Transverse colon (tissue), 4 donors: ENCODE data around the gene STRA8. TPM values are rescaled to one million over a fixed set of nuclear protein-coding genes. Genes with fewer than 3 reads are reported as not detected.
A peak's percentile ranks its signal among the peaks of the same experiment; 100 is the strongest.

Experiments used
- DNase-seq: peaks from one replicate; pipeline ENCODE4 v3.0.0-alpha.2; 2019
- H3K27ac ChIP-seq, 4 donors: fragments of 200-600 bp; sonication (generic); 2 replicates each; pipeline ENCODE4 v1.5.1; 2016 to 2018; ENCODE audit warnings: inconsistent platforms in 4 of 4
- H3K27me3 ChIP-seq: fragments of 200-600 bp; sonication (generic); 2 replicates; pipeline ENCODE4 v1.5.1; 2017; ENCODE audit warnings: inconsistent platforms
- H3K36me3 ChIP-seq, 4 donors: fragments of 200-600 bp; sonication (generic); 2 replicates each; pipeline ENCODE4 v1.5.1; 2017 to 2019; ENCODE audit warnings: inconsistent platforms in 4 of 4
- H3K4me1 ChIP-seq, 4 donors: fragments of 200-600 bp; sonication (generic); 2 replicates each; pipeline ENCODE4 v1.5.1; 2017 to 2020; ENCODE audit warnings: inconsistent platforms in 4 of 4
- H3K4me3 ChIP-seq, 4 donors: fragments of 200-600 bp; sonication (generic); 1 replicate in 1 of 4; 2 replicates in 3 of 4; pipeline versions ENCODE4 v1.5.1 to v1.6.1; 2017 to 2019; ENCODE audit warnings: inconsistent platforms in 4 of 4
- H3K9me3 ChIP-seq, 2 donors: fragments of 200-600 bp; sonication (generic); 2 replicates each; pipeline ENCODE4 v1.5.1; 2017 to 2019; ENCODE audit warnings: inconsistent platforms in 2 of 2
- CTCF ChIP-seq, 5 experiments: fragments of 200-600 bp in 3 of 5; fragments of 450-650 bp in 2 of 5; sonication (generic) in 3 of 5; IDR thresholded peaks; 1 replicate in 2 of 5; 2 replicates in 3 of 5; pipeline ENCODE4 v1.5.1; 2016 to 2017; ENCODE audit warnings: antibody characterized with exemption in 5 of 5, inconsistent platforms in 3 of 5, mild to moderate bottlenecking in 2 of 5, moderate library complexity in 1 of 5
- EP300 ChIP-seq: sonication (generic); formaldehyde crosslinking; IDR thresholded peaks from one replicate; pipeline ENCODE4 v1.6.1; 2017; ENCODE audit warnings: antibody characterized with exemption, low read depth
- POLR2A ChIP-seq: fragments of 450-650 bp; IDR thresholded peaks from one replicate; pipeline ENCODE4 v1.6.1; 2016; ENCODE audit warnings: antibody characterized with exemption, mild to moderate bottlenecking, moderate library complexity
- POLR2AphosphoS5 ChIP-seq, 3 donors: sonication (generic); formaldehyde crosslinking; IDR thresholded peaks; one replicate each; pipeline ENCODE4 v1.6.1; 2016; ENCODE audit warnings: antibody characterized with exemption in 3 of 3
- WGBS, 2 donors: methylation state at CpG; one replicate each; pipeline ENCODE4 v1.1.5; 2018; ENCODE audit warnings: low coverage in 1 of 2; 5-methylcytosine and 5-hydroxymethylcytosine counted together
- in situ Hi-C, 4 donors: fragments of 200-750 bp; cut with MboI; loops; one replicate each; pipeline versions ENCODE4 v1.15.0 to v1.15.1; 2017; ENCODE audit warnings: low sequenced_read_pairs in 3 of 4, low pct_ligation_motif_present in 1 of 4, low pct_unique_long_range_greater_than_20kb in 1 of 4
- intact Hi-C: fragments of 100-400 bp; cut with DNase I; formaldehyde crosslinking; loops from one replicate; pipeline ENCODE4 v1.15.1; 2023; ENCODE audit warnings: low total_unique reads
- total RNA-seq, 4 donors: library from RNA; depleted of rRNA; stranded (reverse); fragments of >200 nt; gene quantifications; one replicate each; pipeline ENCODE4 v1.1.0, GENCODE V29; 2016

Gene STRA8
- total RNA-seq, 4 donors from 2014 or later: not detected

DNA sequence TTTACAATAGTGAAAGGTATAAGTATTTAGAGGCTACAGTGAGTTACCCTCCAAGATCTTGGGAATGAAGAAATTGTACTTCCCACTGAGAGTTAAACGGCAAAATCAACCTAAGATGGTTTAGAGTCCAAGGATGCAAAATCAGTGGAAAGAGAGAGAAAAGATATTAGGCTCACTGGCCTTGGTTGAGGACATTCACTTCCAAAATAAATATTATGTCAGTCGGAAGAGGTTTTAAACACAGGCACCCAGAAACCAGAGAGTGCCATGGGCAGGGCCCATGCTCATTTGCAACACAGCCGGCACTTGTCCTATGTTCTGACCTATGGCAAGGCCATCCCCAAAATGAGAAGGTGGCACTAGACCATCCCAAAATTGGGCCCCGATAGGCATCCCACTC is 18.5 kb upstream of the STRA8 start:
- WGBS, 2 donors: 86 to 89% methylated on average over 1 to 4 of the region's 4 CpGs
- no peak overlapping the region for H3K27ac ChIP-seq

GRCh38 chr7:135215698-135216097 is 17.9 kb upstream of the STRA8 start:
- in situ Hi-C loops: no loop called here
- intact Hi-C loops: no loop called here
- 47 to 79% methylated on average over 3 of the region's 3 CpGs for WGBS, 2 donors
- Histone ChIP-seq H3K4me1 (peaks cover 0 to 12% (median 8%) of the 10 kb centered on the region in 4 donors), H3K27ac (no peak overlapping the region), H3K9me3 (no peaks in the 10 kb centered on the region), H3K27me3 (no peaks in the 10 kb centered on the region), H3K4me3 (no peak overlapping the region), H3K36me3 (no peaks in the 10 kb centered on the region)
- no peak for DNase-seq
- TF ChIP-seq EP300: no peak
- TF ChIP-seq POLR2AphosphoS5 (IDR thresholded peaks at IDR 0.05): no peak
- no peak for TF ChIP-seq POLR2A
- TF ChIP-seq CTCF (IDR thresholded peaks at IDR 0.05): no peak

More for the DNA sequence above, 18.5 kb upstream of the STRA8 start:
- Histone ChIP-seq H3K4me3 (no peak overlapping the region), H3K4me1 (peaks cover 0 to 17% (median 12%) of the 10 kb centered on the region in 4 donors), H3K27me3 (no peaks in the 10 kb centered on the region), H3K36me3 (no peaks in the 10 kb centered on the region), H3K9me3 (no peaks in the 10 kb centered on the region)
- in situ Hi-C loops: no loop called here
- intact Hi-C loops: no loop called here
- DNase-seq: no peak
- TF ChIP-seq CTCF (IDR thresholded peaks at IDR 0.05) (no peak), POLR2A (no peak), POLR2AphosphoS5 (IDR thresholded peaks at IDR 0.05) (no peak), EP300 (no peak)

DNA sequence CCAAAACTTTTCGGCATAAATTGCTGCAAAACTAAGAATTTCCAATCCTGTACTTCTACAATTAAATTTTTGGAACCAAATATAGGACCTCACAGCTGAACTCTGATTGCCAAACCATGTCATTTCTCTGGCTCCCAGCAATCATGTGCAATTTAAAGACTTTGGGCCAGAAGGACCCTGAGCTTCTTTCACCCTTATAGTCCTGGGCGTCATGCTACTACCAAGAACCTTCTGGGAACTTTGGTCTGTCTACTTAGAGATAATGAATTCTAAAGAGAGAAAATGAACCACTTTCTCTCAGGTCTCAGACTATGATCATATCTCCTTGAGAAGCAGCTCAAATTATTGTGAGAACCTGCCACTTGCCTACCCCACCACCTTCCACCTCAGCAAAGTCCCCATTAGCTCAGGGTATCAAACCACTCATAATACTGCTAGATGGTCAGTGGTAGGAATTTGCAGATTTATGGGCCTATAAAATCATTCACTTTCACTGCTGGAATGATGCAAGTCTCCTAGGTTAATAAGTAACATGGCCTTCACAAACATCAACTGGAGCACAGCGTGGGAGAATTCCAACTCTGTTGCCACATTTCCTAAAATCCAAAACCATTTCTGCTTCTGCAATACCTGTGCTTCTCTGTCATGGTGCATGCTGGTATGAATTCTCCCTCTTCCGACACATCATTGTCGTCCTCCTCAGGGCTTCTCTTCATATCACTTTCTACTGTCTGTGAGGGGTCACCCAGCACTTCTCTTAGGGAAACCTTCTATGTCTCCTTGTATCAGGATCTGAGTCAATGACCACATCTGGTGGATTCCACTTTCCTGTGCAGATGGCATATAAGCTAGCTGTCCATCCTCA is 15.8 kb upstream of the STRA8 start:
- no peaks in the 10 kb centered on the region for H3K27me3 ChIP-seq
- H3K4me1 ChIP-seq: peaks cover 0 to 12% (median 4%) of the 10 kb centered on the region in 4 donors
- H3K9me3 ChIP-seq: no peaks in the 10 kb centered on the region
- in situ Hi-C loops (no loop called here), intact Hi-C loops (no loop called here)
- H3K27ac ChIP-seq: peak overlapping the region in 1 of 4 donors; percentile 47
- H3K36me3 ChIP-seq: no peaks in the 10 kb centered on the region
- no peak for DNase-seq
- 61% methylated on average over 5 of the region's 5 CpGs for WGBS, 2 donors
- no peak overlapping the region for H3K4me3 ChIP-seq
- TF ChIP-seq CTCF (IDR thresholded peaks at IDR 0.05) (no peak), POLR2AphosphoS5 (IDR thresholded peaks at IDR 0.05) (no peak), EP300 (no peak), POLR2A (no peak)

DNA sequence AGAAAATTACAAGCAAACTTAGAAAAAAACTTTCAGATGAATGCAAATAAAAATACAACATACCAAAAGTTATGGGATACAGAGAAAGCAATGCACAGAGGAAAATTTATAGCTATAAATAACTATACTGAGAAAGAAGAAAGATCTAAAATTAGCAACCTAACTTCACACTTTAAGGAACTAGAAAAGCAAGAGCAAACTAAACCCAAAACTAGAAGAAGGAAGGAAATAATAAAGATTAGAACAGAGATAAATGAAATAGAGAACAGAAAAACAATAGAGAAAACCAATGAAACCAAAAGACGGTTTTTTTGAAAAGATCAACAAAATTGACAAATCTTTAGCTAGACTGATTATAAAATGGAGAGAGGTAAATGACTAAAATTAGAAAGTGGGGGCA is 9.6 kb upstream of the STRA8 start:
- Histone ChIP-seq H3K4me3 (no peak overlapping the region), H3K36me3 (no peaks in the 10 kb centered on the region), H3K4me1 (no peaks in the 10 kb centered on the region), H3K27me3 (no peaks in the 10 kb centered on the region), H3K9me3 (peaks cover 0 to 4% of the 10 kb centered on the region in 2 donors), H3K27ac (no peak overlapping the region)
- 50 to 57% methylated on average over 1 of the region's 1 CpG for WGBS, 2 donors
- TF ChIP-seq CTCF (IDR thresholded peaks at IDR 0.05): no peak
- TF ChIP-seq POLR2A: no peak
- no peak for TF ChIP-seq POLR2AphosphoS5 (IDR thresholded peaks at IDR 0.05)
- TF ChIP-seq EP300: no peak
- in situ Hi-C loops (no loop called here), intact Hi-C loops (no loop called here)
- no peak for DNase-seq
